OCI-LY7 (cell line): ENCODE measurements around the gene ABI3BP. TPM values are rescaled to one million over a fixed set of nuclear protein-coding genes. Genes with fewer than 3 reads are reported as not detected.

Experiments
- BruUV-seq: library from RNA; stranded (reverse); fragments of 400-500 nt; replicated peaks from 2 replicates; lab custom pipeline; 2021; lab: Mats Ljungman, UMichigan
- CTCF ChIA-PET: fragments of 300-600 bp; sonication (Branson Sonifier 250); formaldehyde crosslinking; loops from one replicate; lab custom pipeline; 2022; ENCODE audit warnings: antibody characterized with exemption; ENCODE audit not compliant: unreplicated experiment; lab: Charles Lee
- POLR2A ChIA-PET: fragments of 300-600 bp; sonication (Branson Sonifier 250); formaldehyde crosslinking; loops from one replicate; lab custom pipeline; 2022; ENCODE audit warnings: antibody characterized with exemption; lab: Charles Lee
- DNase-seq: peaks from one replicate; pipeline ENCODE4 v3.0.0-alpha.2; 2015; ENCODE audit warnings: low spot score
- H2AFZ ChIP-seq: fragments of 200-600 bp; sonication (generic), shearing (Covaris generic); 2 replicates; pipeline ENCODE4 v1.6.1; 2014; ENCODE audit warnings: mild to moderate bottlenecking, antibody characterized with exemption, low read length, moderate library complexity
- H3K27ac ChIP-seq: fragments of 200-600 bp; sonication (generic); 2 replicates; pipeline ENCODE4 v1.5.1; 2014; ENCODE audit warnings: mixed run types, low read depth, mild to moderate bottlenecking, moderate library complexity, low read length, inconsistent platforms; ENCODE audit not compliant: poor library complexity, severe bottlenecking
- H3K36me3 ChIP-seq: fragments of 200-600 bp; sonication (generic); 2 replicates; pipeline ENCODE4 v1.6.1; 2014; ENCODE audit warnings: mild to moderate bottlenecking, antibody characterized with exemption, low read length, moderate library complexity, mixed read lengths; ENCODE audit not compliant: insufficient read depth
- H3K4me1 ChIP-seq: fragments of 200-600 bp; sonication (generic); 2 replicates; pipeline ENCODE4 v1.5.1; 2014; ENCODE audit warnings: mild to moderate bottlenecking, low read length; ENCODE audit not compliant: insufficient read depth, poor library complexity, severe bottlenecking
- H3K4me2 ChIP-seq: fragments of 200-600 bp; sonication (generic); 2 replicates; pipeline ENCODE4 v1.6.1; 2014; ENCODE audit warnings: mild to moderate bottlenecking, low read length
- H3K4me3 ChIP-seq: fragments of 200-600 bp; sonication (generic); 2 replicates; pipeline ENCODE4 v1.5.1; 2014; ENCODE audit warnings: mild to moderate bottlenecking, low read depth, low read length; ENCODE audit not compliant: poor library complexity, severe bottlenecking
- H3K79me2 ChIP-seq: fragments of 200-600 bp; sonication (generic); 2 replicates; pipeline ENCODE4 v1.6.1; 2016; ENCODE audit warnings: low read depth, mild to moderate bottlenecking, low read length, moderate library complexity, mixed read lengths; ENCODE audit not compliant: insufficient read depth
- H3K9me2 ChIP-seq: fragments of 200-600 bp; sonication (generic); 2 replicates; pipeline ENCODE4 v1.6.1; 2016; ENCODE audit warnings: mild to moderate bottlenecking, low read length, mixed read lengths; ENCODE audit not compliant: insufficient read depth
- H3K9me3 ChIP-seq: fragments of 200-600 bp; sonication (generic); 2 replicates; pipeline ENCODE4 v1.6.1; 2014; ENCODE audit warnings: mild to moderate bottlenecking, mixed run types, low read length, mixed read lengths
- H4K20me1 ChIP-seq: fragments of 200-600 bp; sonication (generic); 2 replicates; pipeline ENCODE4 v1.6.1; 2014; ENCODE audit warnings: mild to moderate bottlenecking, antibody characterized with exemption, low read length, moderate library complexity, mixed read lengths; ENCODE audit not compliant: insufficient read depth
- CTCF ChIP-seq: fragments of 200-600 bp; sonication (generic); conservative IDR thresholded peaks from 2 replicates; pipeline ENCODE4 v1.5.1; 2014; ENCODE audit warnings: mild to moderate bottlenecking, antibody characterized with exemption, low read length, moderate library complexity, mixed read lengths
- EZH2phosphoT487 ChIP-seq: fragments of 200-600 bp; sonication (generic); IDR thresholded peaks from 2 replicates; pipeline ENCODE4 v1.6.1; 2018; ENCODE audit warnings: low read depth, borderline replicate concordance, mild to moderate bottlenecking, mixed run types, antibody characterized with exemption, low read length, moderate library complexity, mixed read lengths
- intact Hi-C: fragments of 100-400 bp; cut with micrococcal nuclease; formaldehyde crosslinking; loops from one replicate; pipeline ENCODE4 v1.10.0; 2022; ENCODE audit not compliant: unreplicated experiment
- total RNA-seq, 2 experiments: library from RNA; depleted of rRNA in 1 of 2; stranded (reverse); fragments of >200 nt in 1 of 2; shearing (Covaris generic) in 1 of 2; gene quantifications; 2 replicates each; pipeline ENCODE4 v1.2.3, GENCODE V29; 2014 to 2022

ABI3BP gene
- total RNA-seq, 2 experiments from 2014 or later: not detected

DNA sequence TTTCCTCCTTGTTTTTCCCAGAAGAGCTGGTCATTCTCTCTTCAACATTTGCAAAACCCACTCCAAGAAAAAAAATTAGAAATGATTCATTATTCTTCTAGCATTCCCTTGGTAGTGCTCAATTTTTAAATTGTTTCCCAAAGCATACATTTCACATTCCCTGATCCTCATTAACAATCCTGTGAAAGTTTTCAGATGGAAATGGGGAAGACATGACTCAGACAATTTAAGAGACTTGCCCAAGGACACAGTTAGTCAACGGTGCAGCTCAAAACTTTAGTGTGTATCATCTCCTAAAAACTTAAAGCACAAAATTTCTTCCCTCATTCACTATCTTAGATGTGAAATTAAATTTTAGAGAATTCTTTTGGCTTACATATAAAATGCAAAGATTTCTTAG, 17.1 kb upstream of the ABI3BP start:
- no peaks in the 10 kb centered on the region for H3K9me2 ChIP-seq
- H4K20me1 ChIP-seq: no peaks in the 10 kb centered on the region
- intact Hi-C loops: no loop called here
- H2AFZ ChIP-seq: no peak overlapping the region
- H3K79me2 ChIP-seq: no peaks in the 10 kb centered on the region
- H3K27ac ChIP-seq: no peak overlapping the region
- H3K4me1 ChIP-seq: no peaks in the 10 kb centered on the region
- POLR2A ChIA-PET: no interaction called here
- H3K36me3 ChIP-seq: no peaks in the 10 kb centered on the region
- no peak overlapping the region for H3K4me2 ChIP-seq
- DNase-seq: no peak
- BruUV-seq: no TSS peak
- TF ChIP-seq EZH2phosphoT487: no peak
- no peak for TF ChIP-seq CTCF
- CTCF ChIA-PET: no interaction called here
- no peaks in the 10 kb centered on the region for H3K9me3 ChIP-seq
- no peak overlapping the region for H3K4me3 ChIP-seq

DNA sequence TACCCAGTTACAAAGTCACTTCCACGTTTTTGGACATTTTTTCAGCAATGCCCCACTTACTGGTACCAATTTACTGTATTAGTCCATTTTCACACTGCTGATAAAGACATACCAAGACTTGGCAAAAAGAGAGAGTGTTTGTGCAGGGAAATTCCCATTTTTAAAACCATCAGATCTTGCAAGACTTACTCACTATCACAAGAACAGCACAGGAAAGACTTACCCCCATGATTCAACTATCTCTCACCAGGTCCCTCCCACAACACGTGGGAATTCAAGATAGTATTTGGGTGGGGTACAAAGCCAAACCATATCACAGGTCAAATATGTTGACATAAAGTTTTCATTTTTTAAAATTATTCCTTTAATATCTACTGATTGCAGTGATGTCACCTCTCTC, 16.2 kb upstream of the ABI3BP start:
- H2AFZ ChIP-seq: no peak overlapping the region
- no peak for DNase-seq
- intact Hi-C loops: no loop called here
- no TSS peak for BruUV-seq
- no peaks in the 10 kb centered on the region for H3K9me3 ChIP-seq
- CTCF ChIA-PET: no interaction called here
- POLR2A ChIA-PET: no interaction called here
- no peak overlapping the region for H3K4me3 ChIP-seq
- H3K27ac ChIP-seq: no peak overlapping the region
- no peaks in the 10 kb centered on the region for H3K79me2 ChIP-seq
- H3K4me1 ChIP-seq: no peaks in the 10 kb centered on the region
- no peaks in the 10 kb centered on the region for H3K9me2 ChIP-seq
- TF ChIP-seq EZH2phosphoT487: no peak
- no peak for TF ChIP-seq CTCF
- H3K36me3 ChIP-seq: no peaks in the 10 kb centered on the region
- H3K4me2 ChIP-seq: no peak overlapping the region
- H4K20me1 ChIP-seq: no peaks in the 10 kb centered on the region

GRCh38 chr3:100999160-100999559, 5.9 kb upstream of the ABI3BP start:
- CTCF ChIA-PET: no interaction called here
- Histone ChIP-seq H3K9me3 (no peaks in the 10 kb centered on the region), H3K79me2 (no peaks in the 10 kb centered on the region), H3K27ac (no peak overlapping the region), H3K36me3 (no peaks in the 10 kb centered on the region), H3K4me1 (no peaks in the 10 kb centered on the region), H3K4me3 (no peak overlapping the region), H2AFZ (no peak overlapping the region), H3K9me2 (no peaks in the 10 kb centered on the region), H3K4me2 (no peak overlapping the region), H4K20me1 (no peaks in the 10 kb centered on the region)
- intact Hi-C loops: no loop called here
- POLR2A ChIA-PET: interaction anchor here (0.7 to 1.0 kb wide), 3 partner anchors 8 to 523 kb away, joined by 3 to 4 read pairs (median 3); no protein-coding TSS in a partner anchor
- BruUV-seq: no TSS peak
- TF ChIP-seq EZH2phosphoT487 (no peak), CTCF (no peak)
- DNase-seq: no peak
